OCI-LY3 (cell line): Measurements from ENCODE around the gene ANXA3.

ENCODE experiments used
- H2AFZ ChIP-seq: fragments of 200-600, 300-600 bp; shearing (Covaris generic); 2 replicates; pipeline ENCODE4 v1.6.0; 2014; ENCODE audit warnings: antibody characterized with exemption, low read depth, low read length
- H3K27ac ChIP-seq: fragments of 200-600, 300-600 bp; sonication (generic); 2 replicates; pipeline ENCODE4 v1.5.1; 2014; ENCODE audit warnings: mild to moderate bottlenecking, low read length, moderate library complexity, mixed read lengths
- H3K27me3 ChIP-seq: fragments of 200-600, 300-600 bp; sonication (generic); 2 replicates; pipeline ENCODE4 v1.6.1; 2014; ENCODE audit warnings: low read depth, low read length, mixed read lengths
- H3K36me3 ChIP-seq: fragments of 200-600, 300-600 bp; sonication (generic); replicated peaks from 2 replicates; pipeline ENCODE3; 2014; ENCODE audit warnings: low read depth, low read length, mixed read lengths
- H3K4me1 ChIP-seq: fragments of 300-600, 200-600 bp; sonication (generic); 2 replicates; pipeline ENCODE4 v1.6.1; 2014; ENCODE audit warnings: low read length, mixed read lengths
- H3K4me2 ChIP-seq: fragments of 200-600, 300-600 bp; sonication (generic); 2 replicates; pipeline ENCODE4 v1.6.1; 2014; ENCODE audit warnings: low read length, mixed read lengths
- H3K4me3 ChIP-seq: fragments of 300-600, 200-600 bp; sonication (generic); 2 replicates; pipeline ENCODE4 v1.5.1; 2014; ENCODE audit warnings: antibody characterized with exemption, mild to moderate bottlenecking, low read length, moderate library complexity
- H3K79me2 ChIP-seq: fragments of 300-600, 200-600 bp; shearing (Covaris generic); 2 replicates; pipeline ENCODE4 v1.6.1; 2014; ENCODE audit warnings: mild to moderate bottlenecking, low read length, mixed read lengths
- H3K9ac ChIP-seq: fragments of 300-600, 200-600 bp; shearing (Covaris generic); 2 replicates; pipeline ENCODE4 v1.6.0; 2014; ENCODE audit warnings: mild to moderate bottlenecking, low read length, moderate library complexity
- H3K9me3 ChIP-seq: fragments of 200-600, 300-600 bp; shearing (Covaris generic); 2 replicates; pipeline ENCODE4 v1.6.1; 2014; ENCODE audit warnings: low read length, mixed read lengths; ENCODE audit not compliant: insufficient read depth
- H4K20me1 ChIP-seq: fragments of 200-600, 300-600 bp; sonication (generic); 2 replicates; pipeline ENCODE4 v1.6.1; 2016; ENCODE audit warnings: low read length, mixed read lengths; ENCODE audit not compliant: insufficient read depth
- EZH2phosphoT487 ChIP-seq: fragments of 200-600 bp; shearing (Covaris generic); IDR thresholded peaks from 2 replicates; pipeline ENCODE4 v1.6.1; 2018; ENCODE audit warnings: antibody characterized with exemption, mixed run types, low read depth
- TF ChIP-seq, protein P1 (sequence below): fragments of 200-600, 300-600 bp; sonication (generic); IDR thresholded peaks from 2 replicates; pipeline ENCODE4 v1.5.1; 2014; ENCODE audit warnings: antibody characterized with exemption, low read length, low read depth

ANXA3 gene

GRCh38 chr4:78568640-78569305, 17.2 kb downstream of the ANXA3 start:
- H3K4me1 ChIP-seq, result no peaks in the 10 kb centered on the region
- TF ChIP-seq, protein P1, sequence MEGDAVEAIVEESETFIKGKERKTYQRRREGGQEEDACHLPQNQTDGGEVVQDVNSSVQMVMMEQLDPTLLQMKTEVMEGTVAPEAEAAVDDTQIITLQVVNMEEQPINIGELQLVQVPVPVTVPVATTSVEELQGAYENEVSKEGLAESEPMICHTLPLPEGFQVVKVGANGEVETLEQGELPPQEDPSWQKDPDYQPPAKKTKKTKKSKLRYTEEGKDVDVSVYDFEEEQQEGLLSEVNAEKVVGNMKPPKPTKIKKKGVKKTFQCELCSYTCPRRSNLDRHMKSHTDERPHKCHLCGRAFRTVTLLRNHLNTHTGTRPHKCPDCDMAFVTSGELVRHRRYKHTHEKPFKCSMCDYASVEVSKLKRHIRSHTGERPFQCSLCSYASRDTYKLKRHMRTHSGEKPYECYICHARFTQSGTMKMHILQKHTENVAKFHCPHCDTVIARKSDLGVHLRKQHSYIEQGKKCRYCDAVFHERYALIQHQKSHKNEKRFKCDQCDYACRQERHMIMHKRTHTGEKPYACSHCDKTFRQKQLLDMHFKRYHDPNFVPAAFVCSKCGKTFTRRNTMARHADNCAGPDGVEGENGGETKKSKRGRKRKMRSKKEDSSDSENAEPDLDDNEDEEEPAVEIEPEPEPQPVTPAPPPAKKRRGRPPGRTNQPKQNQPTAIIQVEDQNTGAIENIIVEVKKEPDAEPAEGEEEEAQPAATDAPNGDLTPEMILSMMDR, result no peak
- TF ChIP-seq EZH2phosphoT487, result no peak
- no peak overlapping the region for H3K4me2 ChIP-seq
- H3K9ac ChIP-seq, result no peak overlapping the region
- no peak overlapping the region for H2AFZ ChIP-seq
- H3K27me3 ChIP-seq, result peaks cover 6% of the 10 kb centered on the region
- no peaks in the 10 kb centered on the region for H4K20me1 ChIP-seq
- H3K4me3 ChIP-seq, result no peak overlapping the region
- H3K9me3 ChIP-seq, result no peaks in the 10 kb centered on the region
- no peaks in the 10 kb centered on the region for H3K79me2 ChIP-seq
- H3K27ac ChIP-seq, result no peak overlapping the region
- no peaks in the 10 kb centered on the region for H3K36me3 ChIP-seq

DNA sequence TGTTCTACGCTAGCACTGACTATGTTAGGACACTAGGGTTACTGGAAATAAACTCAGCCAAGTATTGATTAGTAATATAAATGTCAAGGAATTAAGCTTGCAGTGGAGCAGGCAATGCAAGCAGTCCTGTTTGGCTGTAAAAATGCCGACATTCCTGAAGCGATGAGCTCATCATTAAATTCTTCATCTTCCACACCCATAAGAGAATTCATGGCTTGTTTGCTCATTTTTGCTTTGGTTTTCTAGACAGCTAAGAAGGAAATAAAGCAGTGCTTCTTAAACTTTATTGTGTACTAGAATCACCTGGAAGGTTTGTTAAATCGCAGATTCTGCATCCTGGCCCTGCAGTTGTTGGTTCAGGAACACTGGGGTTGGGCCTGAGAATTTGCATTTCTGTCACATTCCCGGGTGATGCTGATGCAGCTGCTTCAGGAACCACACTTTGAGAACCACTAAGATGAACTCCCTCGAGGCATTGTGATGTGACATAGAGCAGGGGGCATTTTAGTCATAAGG, 17.8 kb downstream of the ANXA3 start:
- Histone ChIP-seq H3K9ac (no peak overlapping the region), H3K4me3 (no peak overlapping the region), H3K79me2 (no peaks in the 10 kb centered on the region), H3K36me3 (no peaks in the 10 kb centered on the region), H3K27me3 (peaks cover 6% of the 10 kb centered on the region), H2AFZ (no peak overlapping the region), H4K20me1 (no peaks in the 10 kb centered on the region), H3K9me3 (no peaks in the 10 kb centered on the region), H3K4me2 (no peak overlapping the region), H3K27ac (no peak overlapping the region), H3K4me1 (no peaks in the 10 kb centered on the region)
- TF ChIP-seq, protein P1, result no peak

DNA sequence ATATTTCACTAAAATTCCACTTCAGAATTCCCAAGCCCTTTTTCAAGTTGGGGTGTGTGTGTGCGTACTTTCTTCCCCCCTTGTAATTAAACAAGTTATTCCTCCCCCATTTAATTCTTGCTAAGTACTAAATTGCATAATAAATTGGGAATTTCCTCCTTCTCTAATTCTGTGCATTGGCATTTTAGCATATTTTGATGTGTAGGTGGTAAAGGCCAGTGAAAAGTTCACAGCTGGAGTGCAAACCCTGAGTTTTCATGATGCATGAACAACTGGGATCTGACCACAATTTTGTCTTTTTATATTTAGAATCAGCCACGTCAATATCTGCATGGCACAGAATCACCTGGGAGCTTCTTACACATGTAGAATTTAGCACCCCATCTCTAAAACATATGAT, 18.5 kb downstream of the ANXA3 start:
- Histone ChIP-seq H3K9ac (no peak overlapping the region), H3K27ac (no peak overlapping the region), H3K36me3 (no peaks in the 10 kb centered on the region), H4K20me1 (no peaks in the 10 kb centered on the region), H3K27me3 (peaks cover 6% of the 10 kb centered on the region), H2AFZ (no peak overlapping the region), H3K4me1 (no peaks in the 10 kb centered on the region), H3K4me2 (no peak overlapping the region), H3K4me3 (no peak overlapping the region), H3K79me2 (no peaks in the 10 kb centered on the region), H3K9me3 (no peaks in the 10 kb centered on the region)
- TF ChIP-seq, protein P1, result no peak
- no peak for TF ChIP-seq EZH2phosphoT487

DNA sequence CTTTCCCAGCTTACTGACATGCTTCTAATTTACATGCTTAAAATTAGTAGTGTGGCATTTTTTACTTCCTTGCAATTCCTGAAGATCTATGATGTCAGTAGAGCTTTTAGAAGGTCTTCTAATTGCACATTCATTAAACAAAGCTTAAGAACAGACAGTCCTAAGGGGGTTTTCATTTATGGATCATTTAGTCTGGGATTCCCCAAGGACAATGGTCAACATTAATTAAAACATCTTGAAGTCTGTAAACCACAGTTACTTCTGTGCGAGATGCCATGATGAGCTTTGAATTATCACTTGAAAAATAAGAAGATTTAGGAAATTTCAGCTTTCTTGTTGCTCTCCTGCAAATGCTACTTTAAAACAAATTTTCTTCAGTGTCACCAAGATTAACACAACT, 20.2 kb downstream of the ANXA3 start:
- Histone ChIP-seq H3K4me2 (no peak overlapping the region), H3K27me3 (peaks cover 6% of the 10 kb centered on the region), H3K79me2 (no peaks in the 10 kb centered on the region), H4K20me1 (no peaks in the 10 kb centered on the region), H3K4me3 (no peak overlapping the region), H3K36me3 (no peaks in the 10 kb centered on the region), H3K9ac (no peak overlapping the region), H3K27ac (no peak overlapping the region), H3K4me1 (no peaks in the 10 kb centered on the region), H3K9me3 (no peaks in the 10 kb centered on the region), H2AFZ (no peak overlapping the region)
- TF ChIP-seq EZH2phosphoT487, result no peak
- TF ChIP-seq, protein P1, result no peak
